ENCODE results near the gene UBE2J1.

The UBE2J1 gene

GRCh38 chr6:89381031-89381430, 28.5 kb upstream of the UBE2J1 start:
- no peak for TF ChIP-seq CTCF (IDR thresholded peaks at IDR 0.05; ENCODE audit: control insufficient read depth, insufficient read depth, low read depth, low read length, missing control alignments)
- DNase-seq (ENCODE audit: low read depth) = no peak
- H3K4me3 ChIP-seq (ENCODE audit: control insufficient read depth, low read depth, low read length) = no peak overlapping the region

GRCh38 chr6:89379281-89379680, 26.8 kb upstream of the UBE2J1 start:
- H3K4me3 ChIP-seq (ENCODE audit: control insufficient read depth, low read depth, low read length) = no peak overlapping the region
- TF ChIP-seq CTCF (IDR thresholded peaks at IDR 0.05; ENCODE audit: control insufficient read depth, insufficient read depth, low read depth, low read length, missing control alignments) = no peak

GRCh38 chr6:89378628-89379027, 26.1 kb upstream of the UBE2J1 start:
- no peak for TF ChIP-seq CTCF (IDR thresholded peaks at IDR 0.05; ENCODE audit: control insufficient read depth, insufficient read depth, low read depth, low read length, missing control alignments)
- no peak for DNase-seq (ENCODE audit: low read depth)
- no peak overlapping the region for H3K4me3 ChIP-seq (ENCODE audit: control insufficient read depth, low read depth, low read length)

More at GRCh38 chr6:89379281-89379680, 26.8 kb upstream of the UBE2J1 start:
- no peak for DNase-seq (ENCODE audit: low read depth)

GRCh38 chr6:89375427-89376267, 23.1 kb upstream of the UBE2J1 start:
- no peak overlapping the region for H3K4me3 ChIP-seq (ENCODE audit: control insufficient read depth, low read depth, low read length)
- no peak for DNase-seq (ENCODE audit: low read depth)
- TF ChIP-seq CTCF (IDR thresholded peaks at IDR 0.05; ENCODE audit: control insufficient read depth, insufficient read depth, low read depth, low read length, missing control alignments) = no peak

GRCh38 chr6:89372506-89372901, 20.0 kb upstream of the UBE2J1 start:
- no peak for DNase-seq (ENCODE audit: low read depth)
- no peak overlapping the region for H3K4me3 ChIP-seq (ENCODE audit: control insufficient read depth, low read depth, low read length)
- TF ChIP-seq CTCF (IDR thresholded peaks at IDR 0.05; ENCODE audit: control insufficient read depth, insufficient read depth, low read depth, low read length, missing control alignments) = no peak

- TF ChIP-seq CTCF (IDR thresholded peaks at IDR 0.05; ENCODE audit: control insufficient read depth, insufficient read depth, low read depth, low read length, missing control alignments) = peak; percentile 93
- no peak overlapping the region for H3K4me3 ChIP-seq (ENCODE audit: control insufficient read depth, low read depth, low read length)
- no peak for DNase-seq (ENCODE audit: low read depth)
Observed at GRCh38 chr6:89371849-89372505, 19.5 kb upstream of the UBE2J1 start.
